GM21717 (cell line): ENCODE measurements around the gene PHACTR2.

Experiments used
- ATAC-seq: cut with Tn5 transposase; IDR thresholded peaks from one replicate; pipeline ENCODE4 v1.9.1; 2021; ENCODE audit warnings: mild to moderate bottlenecking, moderate library complexity; ENCODE audit not compliant: unreplicated experiment

PHACTR2 gene

GRCh38 chr6:143802833-143803565 lies 125.2 kb downstream of the PHACTR2 start:
- ATAC-seq: no peak

- ATAC-seq: no peak
Observed at GRCh38 chr6:143803769-143804568, 126.2 kb downstream of the PHACTR2 start.

GRCh38 chr6:143804835-143805239 lies 127.1 kb downstream of the PHACTR2 start:
- no peak for ATAC-seq

GRCh38 chr6:143806282-143807102 lies 128.7 kb downstream of the PHACTR2 start:
- ATAC-seq: no peak

- no peak for ATAC-seq
Observed at GRCh38 chr6:143807103-143807772, 129.5 kb downstream of the PHACTR2 start.

- ATAC-seq: no peak
Observed at GRCh38 chr6:143810745-143811144, 133.0 kb downstream of the PHACTR2 start.

- ATAC-seq: no peak
Observed at GRCh38 chr6:143811501-143812157, 133.9 kb downstream of the PHACTR2 start.

GRCh38 chr6:143817621-143818020 lies 139.9 kb downstream of the PHACTR2 start:
- no peak for ATAC-seq

GRCh38 chr6:143821359-143821758 lies 143.6 kb downstream of the PHACTR2 start:
- ATAC-seq: no peak

GRCh38 chr6:143822584-143823024 lies 144.8 kb downstream of the PHACTR2 start:
- no peak for ATAC-seq

GRCh38 chr6:143823548-143823947 lies 145.8 kb downstream of the PHACTR2 start:
- ATAC-seq: no peak

GRCh38 chr6:143828572-143828971 lies 150.8 kb downstream of the PHACTR2 start:
- no peak for ATAC-seq

- ATAC-seq: no peak
Observed at GRCh38 chr6:143836150-143836549, 158.4 kb downstream of the PHACTR2 start.

GRCh38 chr6:143838395-143838794 lies 160.6 kb downstream of the PHACTR2 start:
- ATAC-seq: no peak

GRCh38 chr6:143839196-143839595 lies 161.4 kb downstream of the PHACTR2 start:
- ATAC-seq: no peak

- no peak for ATAC-seq
Observed at GRCh38 chr6:143840595-143841265, 163.0 kb downstream of the PHACTR2 start.

GRCh38 chr6:143842461-143842901 lies 164.7 kb downstream of the PHACTR2 start:
- peak; percentile 31 for ATAC-seq

GRCh38 chr6:143842902-143843676 lies 165.3 kb downstream of the PHACTR2 start, which contains the start of gene LTV1:
Gene LTV1, plus strand, starts transcription at chr6:143843338. Its CDS starts 140 bp downstream, at chr6:143843478.
- peak; percentile 100 for ATAC-seq

- ATAC-seq: peak; percentile 10
Observed at GRCh38 chr6:143843677-143843999, 165.9 kb downstream of the PHACTR2 start.
